Measurements from ENCODE around the gene TRIO. TPM values are rescaled to one million over a fixed set of nuclear protein-coding genes. Genes with fewer than 3 reads are reported as not detected.

TRIO gene
- polyA plus RNA-seq, 4 donors: 92.8 to 122 (median 116) TPM

GRCh38 chr5:14121552-14121951, 21.6 kb upstream of the TRIO start:
- DNase-seq (ENCODE audit: low read depth in 4 of 4, low spot score in 2 of 4): no peak

DNA sequence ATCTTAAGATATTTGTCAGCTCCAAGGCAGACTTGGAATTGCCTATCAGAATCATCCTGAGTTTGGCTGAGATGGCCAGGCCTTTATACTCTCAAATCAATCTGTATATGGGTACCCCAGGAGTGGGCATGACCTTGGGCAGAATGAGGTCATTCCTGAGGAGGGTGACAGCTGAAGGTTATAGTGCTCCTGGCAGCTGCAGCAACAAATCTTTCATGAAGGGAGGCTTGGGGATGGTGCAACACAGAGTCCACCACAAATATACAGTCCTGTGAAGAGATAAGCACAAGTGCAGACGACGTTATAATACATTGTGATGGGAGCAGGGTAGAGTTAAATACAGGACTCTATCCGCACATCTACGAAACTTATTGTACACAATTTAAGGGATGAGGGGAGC, 21.1 kb upstream of the TRIO start:
- DNase-seq (ENCODE audit: low read depth in 4 of 4, low spot score in 2 of 4): no peak

GRCh38 chr5:14123551-14123950, 19.6 kb upstream of the TRIO start:
- DNase-seq (ENCODE audit: low read depth in 4 of 4, low spot score in 2 of 4): no peak

DNA sequence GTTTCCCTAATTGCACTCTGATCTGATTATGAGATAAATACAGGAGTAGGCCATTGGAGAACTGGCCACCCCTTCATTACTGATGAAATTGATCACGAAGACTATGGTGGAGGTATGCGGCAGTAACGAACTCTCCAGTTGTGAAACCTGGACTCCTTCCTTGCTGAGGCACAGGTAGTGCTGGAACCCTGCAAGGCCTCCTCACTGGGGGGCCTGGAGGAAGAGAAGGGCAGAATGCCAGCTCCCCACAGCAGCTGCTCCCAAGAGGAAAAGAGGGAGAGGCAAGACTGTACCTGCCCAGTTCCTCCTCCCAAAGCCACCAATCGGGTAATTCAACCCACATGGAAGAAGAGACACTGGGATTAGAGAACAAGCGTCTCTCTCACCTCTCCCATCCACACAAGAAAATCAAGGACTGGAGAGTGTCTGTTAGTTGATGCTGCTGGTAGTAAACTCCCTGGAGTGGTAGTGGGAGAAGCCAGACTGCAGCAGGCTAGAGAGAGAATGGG, 19.1 kb upstream of the TRIO start:
- DNase-seq (ENCODE audit: low read depth in 4 of 4, low spot score in 2 of 4): no peak

GRCh38 chr5:14125262-14125661, 17.9 kb upstream of the TRIO start:
- no peak for DNase-seq (ENCODE audit: low read depth in 4 of 4, low spot score in 2 of 4)

DNA sequence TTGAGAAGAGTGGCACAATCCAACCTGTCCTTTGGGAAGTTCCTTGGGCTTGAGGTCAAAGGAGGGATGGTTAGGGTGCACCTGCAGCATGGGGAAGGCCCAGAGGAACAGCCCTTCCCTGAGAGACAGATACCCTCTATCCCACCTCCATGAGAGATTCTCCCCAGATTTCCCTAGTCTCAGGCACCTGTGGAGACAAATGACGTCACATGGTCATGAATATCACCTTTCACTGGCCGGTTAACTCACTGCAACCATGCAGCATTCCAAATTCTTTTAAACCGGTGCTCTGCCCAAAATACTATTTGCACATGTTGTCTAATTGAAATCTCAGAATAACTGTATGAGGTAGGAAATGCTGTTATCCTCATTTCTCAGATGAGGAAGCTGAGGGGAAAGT, 15.6 kb upstream of the TRIO start:
- no peak for DNase-seq (ENCODE audit: low read depth in 4 of 4, low spot score in 2 of 4)

DNA sequence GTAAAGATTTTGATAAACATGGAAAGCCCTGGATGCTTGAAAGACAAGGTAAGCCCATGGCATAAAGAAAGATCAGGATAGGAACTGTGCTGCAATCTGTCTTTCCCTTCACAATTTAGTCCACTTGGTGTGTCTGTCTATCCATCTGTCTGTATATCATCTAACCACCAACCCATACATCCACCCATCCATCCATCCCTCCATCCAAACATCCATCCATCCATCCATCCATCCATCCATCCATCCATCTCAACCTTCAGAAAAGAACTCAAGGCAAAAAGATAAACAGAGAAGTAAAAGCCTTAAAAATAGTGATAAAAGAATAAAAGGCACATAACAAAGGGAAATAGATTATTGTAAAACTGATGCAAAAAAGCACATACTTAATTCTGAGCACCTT, 15.1 kb upstream of the TRIO start:
- DNase-seq (ENCODE audit: low read depth in 4 of 4, low spot score in 2 of 4): no peak

- DNase-seq (ENCODE audit: low read depth in 4 of 4, low spot score in 2 of 4): no peak
Measured at GRCh38 chr5:14129123-14129522, 14.0 kb upstream of the TRIO start.

- DNase-seq (ENCODE audit: low read depth in 4 of 4, low spot score in 2 of 4): no peak
Measured at GRCh38 chr5:14131855-14132503, 11.2 kb upstream of the TRIO start.

DNA sequence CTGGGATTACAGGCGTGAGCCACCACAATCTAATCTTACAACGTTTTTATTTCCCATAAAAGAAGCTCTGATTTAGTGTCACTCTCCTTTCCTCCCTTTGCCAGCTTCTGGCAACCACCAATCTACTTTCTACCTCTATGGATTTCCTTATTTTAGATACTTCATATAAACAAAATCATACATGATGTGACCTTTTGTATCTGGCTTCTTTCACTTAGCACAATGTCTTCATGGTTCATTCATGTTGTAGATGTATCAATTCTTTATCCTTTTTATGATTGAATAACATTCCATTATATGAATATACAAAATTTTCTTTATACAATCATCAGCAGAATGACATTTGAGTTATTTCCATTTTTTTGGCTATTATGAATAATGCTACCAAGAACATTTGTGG, 9.7 kb upstream of the TRIO start:
- DNase-seq (ENCODE audit: low read depth in 4 of 4, low spot score in 2 of 4): no peak

DNA sequence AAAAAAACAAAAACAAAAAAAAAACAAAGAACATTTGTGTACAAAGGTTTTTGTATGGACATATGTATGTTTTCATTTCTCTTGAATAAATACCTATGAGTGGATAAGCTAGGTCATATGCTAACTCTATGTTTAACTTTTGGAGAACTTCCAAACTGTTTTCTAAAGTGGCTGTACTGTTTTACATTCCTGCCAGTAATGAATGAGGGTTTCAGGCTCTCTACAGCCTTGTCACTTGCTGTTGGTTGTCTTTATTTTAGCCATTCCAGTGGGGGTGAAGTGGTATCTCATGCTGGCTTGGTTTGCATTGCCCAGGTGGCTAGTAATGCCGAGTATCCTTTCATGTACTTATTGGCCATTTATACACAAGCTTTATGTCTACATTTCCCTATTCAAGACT, 9.1 kb upstream of the TRIO start:
- DNase-seq (ENCODE audit: low read depth in 4 of 4, low spot score in 2 of 4): no peak

DNA sequence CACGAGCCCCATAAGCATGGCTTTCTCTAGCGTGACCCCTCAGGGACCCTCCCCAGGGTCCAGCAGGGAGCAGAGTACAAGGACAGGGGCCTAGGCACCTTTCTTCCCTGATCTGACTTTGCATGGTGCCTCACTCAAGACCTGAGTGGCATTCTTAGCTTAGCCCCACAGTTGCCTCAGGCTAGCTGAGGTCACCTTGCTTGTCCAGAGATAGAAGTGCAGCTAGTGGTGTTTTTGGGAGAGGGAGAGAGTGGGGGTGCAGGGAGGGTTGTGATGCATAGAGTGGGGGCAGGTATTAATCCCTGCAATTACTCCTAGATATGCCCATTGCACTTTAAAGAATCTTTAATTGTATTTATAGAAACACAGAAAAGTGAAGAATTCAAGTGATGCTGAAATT, 8.4 kb upstream of the TRIO start:
- DNase-seq (ENCODE audit: low read depth in 4 of 4, low spot score in 2 of 4): no peak

DNA sequence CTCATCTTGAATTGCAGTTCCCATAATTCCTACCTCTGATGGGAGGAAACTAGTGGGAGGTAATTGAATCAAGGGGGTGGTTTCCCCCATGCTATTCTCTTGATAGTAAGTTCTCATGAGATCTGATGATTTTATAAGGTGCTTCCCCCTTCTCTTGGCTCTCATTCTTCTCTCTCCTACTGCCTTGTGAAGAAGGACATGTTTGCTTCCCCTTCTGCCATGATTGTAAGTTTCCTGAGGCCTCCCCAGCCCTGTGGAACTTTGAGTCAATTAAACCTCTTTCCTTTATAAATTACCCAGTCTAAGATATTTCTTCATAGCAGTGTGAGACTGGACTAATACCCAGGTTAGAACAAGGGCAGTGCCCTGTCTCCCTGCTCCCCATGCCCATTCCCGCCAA, 7.5 kb upstream of the TRIO start:
- DNase-seq (ENCODE audit: low read depth in 4 of 4, low spot score in 2 of 4): no peak

DNA sequence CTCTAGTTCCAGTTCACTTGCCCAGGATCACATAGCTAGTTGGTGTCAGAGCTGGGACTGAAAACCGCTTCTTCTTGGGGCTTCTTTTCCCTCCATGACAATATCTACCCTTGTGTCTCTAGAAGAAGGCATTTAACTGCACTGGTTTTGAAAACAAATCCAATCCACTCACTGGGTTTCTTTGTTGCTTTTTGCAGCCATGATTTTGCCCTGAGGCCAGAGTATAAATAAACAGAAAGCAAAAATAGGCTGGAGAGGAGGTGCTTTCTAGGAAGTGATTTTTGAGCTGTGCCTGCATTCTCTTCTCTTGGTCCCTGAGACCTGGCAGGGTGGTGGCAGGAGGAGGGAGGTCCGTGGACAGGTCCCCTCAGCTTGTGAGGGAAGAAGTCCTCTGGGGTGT, 6.9 kb upstream of the TRIO start:
- no peak for DNase-seq (ENCODE audit: low read depth in 4 of 4, low spot score in 2 of 4)

DNA sequence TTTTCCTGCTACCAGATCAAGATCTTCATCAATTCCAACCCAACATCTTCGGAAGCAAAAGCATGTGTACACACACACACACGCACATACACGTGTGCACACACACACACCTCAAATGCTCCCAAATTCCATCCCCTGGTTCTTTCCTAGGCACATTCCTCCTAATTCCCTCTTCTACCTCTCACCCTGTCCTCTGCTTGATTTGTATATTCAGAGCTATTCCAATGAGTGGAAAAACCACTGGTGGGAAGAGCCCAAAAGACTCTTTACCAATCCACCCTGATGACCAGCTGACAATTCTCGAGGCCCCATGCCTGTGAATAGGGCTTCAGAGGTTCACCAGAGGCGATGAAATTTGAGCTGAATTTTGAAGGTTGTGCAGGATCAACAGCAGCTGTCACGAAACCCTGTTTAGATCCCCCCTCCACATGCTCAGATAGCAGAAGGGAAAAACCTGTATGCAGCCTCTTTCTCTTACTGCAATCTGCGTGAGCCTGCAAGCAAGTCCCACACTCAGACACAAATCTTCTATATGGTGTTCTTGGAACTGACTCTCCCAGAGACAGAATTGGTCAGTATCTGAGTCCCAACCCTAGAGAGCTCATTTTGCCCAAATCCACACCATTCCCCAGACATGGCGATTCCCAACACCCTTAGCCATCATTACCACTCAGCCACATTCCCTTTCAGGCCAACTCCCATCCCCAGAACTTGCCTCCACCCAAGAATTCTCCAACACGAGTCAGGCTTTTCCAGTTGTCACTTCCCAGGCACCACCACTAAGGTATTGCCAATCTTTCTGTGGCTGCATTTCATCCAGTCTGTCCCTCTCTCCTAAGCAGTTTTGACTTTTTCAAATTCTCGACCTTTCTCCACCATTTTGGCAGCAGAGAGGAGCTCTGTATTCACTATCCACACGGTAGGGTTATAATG, 4.3 kb upstream of the TRIO start:
- no peak for DNase-seq (ENCODE audit: low read depth in 4 of 4, low spot score in 2 of 4)

- DNase-seq (ENCODE audit: low read depth in 4 of 4, low spot score in 2 of 4): no peak
Measured at GRCh38 chr5:14141764-14142163, 1.4 kb upstream of the TRIO start.

- no peak for DNase-seq (ENCODE audit: low read depth in 4 of 4, low spot score in 2 of 4)
Measured at GRCh38 chr5:14142202-14142826, 828 bp upstream of the TRIO start.

- DNase-seq (ENCODE audit: low read depth in 4 of 4, low spot score in 2 of 4): no peak
Measured at GRCh38 chr5:14143546-14143840, 351 bp downstream of the TRIO start.

DNA sequence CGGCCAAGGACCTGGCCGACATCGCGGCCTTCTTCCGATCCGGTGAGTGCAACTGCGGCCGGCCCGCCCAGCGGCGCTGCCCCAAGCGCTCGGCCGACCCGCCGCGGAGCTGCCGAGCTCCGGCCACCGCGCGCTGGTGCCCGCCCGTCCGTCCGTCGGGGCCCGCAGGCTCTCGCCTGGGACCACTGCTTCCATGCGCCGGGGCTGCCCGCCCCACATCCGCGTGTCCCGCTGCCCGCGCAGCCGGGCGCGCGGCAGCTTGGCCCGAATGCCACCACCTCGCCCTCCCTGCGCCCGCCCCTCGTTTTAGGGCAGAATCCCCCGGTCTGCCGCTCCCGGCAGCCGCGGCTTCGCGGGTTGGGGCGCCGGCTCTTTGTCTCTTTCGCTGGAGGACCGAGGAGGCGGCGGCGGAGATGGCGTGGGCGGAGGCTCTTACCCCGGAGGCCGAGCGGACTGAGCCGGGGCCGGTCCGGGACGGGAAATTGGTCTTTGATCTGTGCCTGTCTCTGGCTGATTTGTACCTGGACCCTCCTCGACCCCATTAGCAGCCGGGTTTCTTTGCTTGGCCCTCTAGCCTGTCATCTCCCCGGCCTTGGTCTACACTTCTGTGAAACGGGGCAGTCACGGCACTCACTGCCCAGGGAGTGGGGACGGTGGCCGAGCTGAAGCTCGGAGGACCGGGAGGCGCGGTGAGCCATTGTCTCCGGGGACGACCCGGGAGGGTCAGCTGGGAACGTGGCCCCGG, 871 bp downstream of the TRIO start:
- DNase-seq (ENCODE audit: low read depth in 4 of 4, low spot score in 2 of 4): no peak

GRCh38 chr5:14144586-14145434, 1.7 kb downstream of the TRIO start:
- no peak for DNase-seq (ENCODE audit: low read depth in 4 of 4, low spot score in 2 of 4)
